GM18861 (cell line): ENCODE data around the gene EYS.
"Not testable (repeated sequence)": the region's sequence is repeated elsewhere in the genome, so short reads cannot be mapped to it uniquely, and the experiment has no call there.

ENCODE experiments used
- ATAC-seq: cut with Tn5 transposase; IDR thresholded peaks from one replicate; pipeline ENCODE4 v1.9.1; 2021; ENCODE audit not compliant: unreplicated experiment

EYS gene

DNA sequence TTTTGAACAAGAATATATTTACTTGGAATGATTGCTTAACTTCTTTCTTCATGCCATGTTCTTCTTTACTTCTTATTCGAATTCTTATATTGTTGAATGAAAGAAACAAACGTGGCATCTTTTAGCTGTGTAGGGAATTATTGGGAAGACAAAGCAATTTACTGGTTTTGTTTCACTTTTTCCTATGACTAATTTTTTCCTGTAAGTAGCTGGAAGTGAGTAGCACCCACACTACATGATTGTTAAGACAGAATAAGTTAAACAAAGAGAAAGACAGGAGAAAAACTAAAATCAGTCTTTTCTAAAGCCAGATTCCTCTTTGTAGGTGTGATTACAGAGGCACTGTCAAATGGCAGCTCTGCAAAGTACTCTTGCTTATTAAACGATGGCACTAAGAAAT lies 593.4 kb downstream of the EYS start:
- no peak for ATAC-seq

DNA sequence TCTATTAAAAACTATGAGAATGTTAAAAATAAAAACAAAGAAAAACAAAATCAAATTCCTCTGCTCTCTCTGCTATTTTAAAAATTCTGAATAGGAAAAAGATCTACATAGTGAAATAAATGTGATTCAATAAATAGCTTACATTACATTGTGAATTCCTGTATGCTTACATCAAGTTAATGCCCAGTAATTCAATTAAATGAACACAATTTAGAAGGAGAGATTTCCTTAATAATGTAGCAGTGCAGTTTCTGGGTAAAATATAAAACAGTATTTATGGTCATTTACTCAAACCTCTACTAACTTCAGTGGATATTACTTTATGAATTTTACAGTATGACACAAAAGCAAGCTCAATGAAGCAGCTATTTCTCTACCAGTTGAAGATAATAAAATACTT lies 594.6 kb downstream of the EYS start:
- ATAC-seq, result no peak

DNA sequence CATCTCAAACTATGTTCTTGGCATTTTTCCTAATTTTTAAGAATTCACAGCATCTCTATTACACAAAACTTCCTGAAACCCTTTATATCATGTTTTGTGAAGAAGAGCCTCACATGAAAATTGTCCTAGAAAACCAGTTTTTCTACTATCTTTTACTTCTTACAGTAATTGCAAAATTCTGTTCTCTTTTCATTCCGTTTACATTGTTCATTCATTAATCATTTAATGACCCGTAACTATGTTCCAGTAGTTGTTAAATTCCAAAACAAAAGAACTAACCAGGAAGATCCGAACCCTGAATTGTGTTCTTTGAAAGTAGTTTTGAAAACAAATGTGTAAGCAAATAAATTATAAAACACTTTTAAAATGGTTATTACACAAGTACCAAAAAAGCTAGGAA lies 597.0 kb downstream of the EYS start:
- ATAC-seq, result no peak

DNA sequence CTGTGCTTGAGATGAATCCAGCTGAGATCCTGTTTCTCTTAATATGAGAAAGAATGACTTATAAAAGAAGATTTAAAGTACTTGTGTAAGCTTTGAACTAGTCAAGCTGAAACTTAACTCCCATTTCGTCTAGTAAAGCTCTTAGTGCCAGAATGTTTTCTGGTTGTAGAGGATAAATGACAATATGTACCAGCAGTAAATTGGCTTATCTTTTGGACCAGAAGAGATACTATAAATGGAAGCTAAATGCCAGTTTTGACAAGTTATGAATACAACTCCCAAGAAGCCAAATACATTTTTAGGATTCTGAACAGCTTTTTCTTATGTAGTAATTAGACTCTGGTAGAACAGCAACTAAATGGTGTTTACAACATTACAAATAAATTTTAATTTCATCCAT lies 608.7 kb downstream of the EYS start:
- no peak for ATAC-seq

DNA sequence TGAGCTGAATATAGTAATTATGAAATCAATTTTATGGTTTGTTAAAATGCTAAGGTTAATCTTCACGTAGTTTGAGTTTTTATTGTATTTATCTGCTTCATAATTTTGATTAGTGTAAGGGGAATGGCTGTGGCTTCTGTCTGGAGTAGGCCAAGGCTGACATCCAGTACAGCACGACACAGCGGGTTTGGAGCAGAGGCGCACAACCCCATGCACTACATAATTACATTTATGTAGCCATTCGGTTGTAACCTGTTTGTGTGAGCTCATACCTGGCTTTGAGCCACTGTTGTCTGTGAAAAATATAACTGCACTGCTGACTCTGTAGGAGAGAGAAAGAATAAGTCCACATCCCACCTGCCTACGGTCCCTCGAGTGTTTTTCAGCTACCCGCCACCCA lies 615.5 kb downstream of the EYS start:
- ATAC-seq, result no peak

DNA sequence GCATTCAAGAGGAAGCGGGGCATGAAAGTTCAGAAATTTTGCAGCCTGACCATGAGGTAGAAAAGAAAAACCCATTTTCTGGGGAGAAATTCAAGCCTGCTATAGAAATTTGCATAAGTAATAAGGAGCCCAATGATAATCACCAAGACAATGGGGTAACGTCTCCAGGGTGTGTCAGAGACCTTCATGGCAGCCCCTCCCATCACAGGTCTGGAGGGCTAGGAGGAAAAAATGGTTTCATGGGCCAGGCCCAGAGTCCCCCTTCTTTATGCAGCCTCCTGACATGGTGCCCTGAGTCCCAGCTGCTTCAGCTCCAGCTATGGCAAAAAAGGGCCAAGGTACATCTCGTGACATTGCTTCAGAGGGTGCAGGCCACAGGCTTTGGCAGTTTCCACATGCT lies 618.5 kb downstream of the EYS start:
- ATAC-seq, result no peak

DNA sequence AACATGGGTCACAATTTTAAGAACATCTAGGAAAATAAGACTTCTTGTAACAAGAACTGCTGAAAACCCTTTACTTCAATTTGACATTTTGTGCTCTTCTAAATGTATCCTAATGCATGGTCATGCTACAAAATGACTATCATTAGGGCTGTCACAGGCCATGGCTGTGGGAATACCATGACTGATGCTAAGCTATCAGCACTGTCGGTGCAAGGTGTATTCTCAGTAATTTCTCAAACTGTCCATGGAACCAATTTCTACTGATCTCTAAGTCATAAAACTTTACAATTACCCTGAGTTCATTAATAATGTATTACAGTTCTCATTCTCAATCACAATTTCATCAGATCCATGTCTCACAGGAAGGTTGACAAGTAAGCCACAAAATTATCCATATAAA lies 625.3 kb downstream of the EYS start:
- no peak for ATAC-seq

DNA sequence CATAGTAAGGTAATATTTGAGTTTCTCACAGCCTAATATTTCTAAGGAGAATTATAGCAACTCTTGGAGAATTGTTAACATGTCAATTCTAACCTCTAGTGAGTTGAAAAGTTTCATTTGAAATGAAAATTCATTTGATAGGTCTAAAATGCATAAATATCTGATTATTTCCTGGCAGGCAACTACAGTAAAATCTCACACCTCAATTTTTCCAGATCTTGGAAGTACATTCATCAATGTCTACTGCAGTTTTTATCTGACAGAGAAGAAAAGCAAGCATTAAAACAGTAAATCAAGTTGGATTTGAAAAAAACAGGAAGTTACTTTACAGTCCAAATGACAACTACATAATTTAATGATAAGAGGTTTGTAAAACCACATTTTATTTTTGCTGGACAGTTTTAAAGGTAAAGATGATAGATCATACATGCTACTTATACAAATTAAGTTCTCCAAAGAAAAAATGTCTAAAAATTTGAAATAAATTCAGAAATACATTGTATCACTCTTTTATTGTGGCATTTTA lies 631.3 kb downstream of the EYS start:
- no peak for ATAC-seq

DNA sequence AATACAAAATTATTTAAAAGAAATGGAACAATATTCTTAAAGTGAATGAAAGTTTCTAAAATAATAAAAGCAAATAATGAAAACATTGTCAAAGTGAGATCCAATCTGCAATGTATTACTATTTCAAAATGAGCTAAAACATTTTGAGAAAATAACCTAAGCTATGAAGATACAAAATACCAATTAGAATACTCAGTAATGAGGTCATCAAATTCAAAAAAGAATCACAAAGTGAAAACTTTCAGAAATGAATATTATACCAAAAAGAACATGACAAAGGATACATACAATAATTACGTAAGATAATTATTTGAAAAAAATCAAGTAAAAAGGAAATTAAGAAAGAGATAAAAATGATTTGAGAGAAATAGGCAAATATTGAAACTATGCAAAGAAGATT lies 634.5 kb downstream of the EYS start:
- ATAC-seq, result no peak

DNA sequence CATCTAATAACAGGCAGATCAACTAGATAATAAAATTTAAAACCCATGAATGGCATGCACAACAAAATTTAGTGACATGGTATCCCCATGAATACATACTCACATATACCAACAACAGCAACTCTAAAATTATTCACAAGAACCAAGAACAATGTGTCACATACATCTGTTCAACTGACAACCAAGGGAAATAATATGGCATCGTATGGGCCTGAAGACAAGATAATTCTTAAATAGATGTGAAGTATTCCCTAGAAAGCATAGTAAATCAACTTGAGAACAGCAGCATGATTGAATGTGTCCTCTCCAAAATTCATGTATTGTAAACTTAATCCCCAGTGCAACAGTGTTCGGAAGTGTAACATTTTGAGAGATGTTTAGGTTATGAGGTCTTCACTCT lies 635.5 kb downstream of the EYS start:
- ATAC-seq, result no peak

DNA sequence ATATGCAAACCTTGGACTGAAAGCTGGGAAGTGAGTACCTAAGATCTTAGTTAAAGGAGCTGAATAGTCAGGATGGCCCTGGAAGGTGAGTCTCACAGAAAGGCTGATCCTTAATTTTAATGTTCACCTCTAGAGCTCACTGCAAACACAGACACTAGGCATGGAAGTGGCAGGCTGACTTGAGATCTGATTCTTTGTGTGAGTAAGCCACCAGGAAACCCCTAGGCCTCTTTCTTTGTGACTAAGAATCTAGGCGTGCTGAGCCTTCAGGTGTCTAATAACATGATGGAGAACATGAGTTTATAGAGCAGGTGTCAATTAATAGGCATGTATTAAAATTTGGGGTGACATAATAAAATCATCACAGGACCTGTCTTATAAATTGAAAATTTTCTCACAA lies 642.2 kb downstream of the EYS start:
- no peak for ATAC-seq

DNA sequence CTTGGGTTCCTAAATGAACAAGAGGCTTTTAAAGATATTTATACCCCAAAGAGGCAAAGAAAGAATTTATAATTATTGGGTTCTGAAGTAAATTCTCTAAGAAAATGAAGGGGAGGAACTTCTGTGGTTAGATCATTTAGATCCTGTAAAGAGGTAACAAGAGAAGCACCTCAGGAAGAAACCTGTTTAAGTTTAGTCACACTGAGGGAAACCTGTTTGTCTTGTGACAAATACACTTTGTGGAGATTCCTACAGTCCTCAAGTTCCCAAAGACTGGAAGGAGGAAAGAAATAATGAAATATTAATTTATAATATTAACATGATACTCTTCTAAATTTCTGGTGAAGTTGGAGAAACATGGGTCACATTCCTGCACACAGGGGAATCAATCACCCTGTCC lies 647.5 kb downstream of the EYS start:
- ATAC-seq, result no peak

DNA sequence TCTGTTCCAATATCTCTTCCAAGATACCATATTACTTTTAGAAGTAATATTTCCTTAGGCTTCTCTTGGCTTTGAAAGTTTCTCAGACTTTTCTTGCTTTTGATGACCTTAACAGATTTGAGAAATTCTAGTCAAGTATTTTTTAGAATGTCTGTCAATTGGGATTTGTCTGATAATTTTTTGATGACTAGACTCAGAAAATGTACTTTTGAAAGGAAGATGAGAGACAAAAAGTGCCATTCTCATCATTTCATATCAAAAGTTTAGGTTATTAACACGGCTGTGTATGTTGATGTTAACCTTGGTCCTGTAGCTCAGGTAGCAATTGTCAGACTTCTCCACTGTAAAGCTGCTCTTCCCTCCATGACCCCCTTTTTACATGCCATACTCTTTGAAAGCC lies 651.5 kb downstream of the EYS start:
- no peak for ATAC-seq

DNA sequence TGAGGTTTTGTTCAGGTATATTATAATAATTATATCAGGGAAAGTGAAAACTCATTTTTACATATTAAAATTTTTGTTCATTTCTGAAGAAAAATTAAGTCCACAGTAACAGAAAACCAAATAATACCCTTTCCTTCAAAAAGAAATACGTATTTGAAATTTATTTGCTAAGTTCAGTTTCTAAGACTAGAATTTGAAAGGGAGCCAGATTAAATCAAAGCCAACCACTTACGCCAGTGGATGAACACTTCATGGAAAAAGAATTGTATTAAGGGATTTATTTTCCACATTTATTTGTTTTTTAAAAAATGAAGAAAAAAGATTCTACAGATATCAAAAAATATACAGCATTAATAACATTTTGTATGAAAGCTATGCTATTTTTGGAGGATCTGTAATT lies 654.4 kb downstream of the EYS start:
- no peak for ATAC-seq

DNA sequence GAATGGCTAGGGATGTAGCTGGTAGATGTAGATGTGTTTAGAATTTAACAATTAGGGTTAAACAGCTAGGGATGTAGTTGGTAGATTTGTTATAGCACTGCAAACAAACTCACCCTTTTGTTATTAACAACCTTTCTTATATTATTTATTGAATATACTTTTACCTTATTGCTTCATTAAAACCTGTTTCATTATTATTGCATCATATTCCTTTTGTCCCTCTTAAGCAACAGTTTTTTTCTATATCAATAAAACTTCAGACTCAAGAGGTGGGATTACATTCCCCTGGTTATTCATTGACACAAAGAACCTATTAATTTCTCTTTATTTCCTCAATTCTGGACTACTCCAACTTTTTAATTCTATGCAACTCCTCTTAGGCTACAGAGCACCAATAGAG lies 661.2 kb downstream of the EYS start:
- ATAC-seq, result no peak

DNA sequence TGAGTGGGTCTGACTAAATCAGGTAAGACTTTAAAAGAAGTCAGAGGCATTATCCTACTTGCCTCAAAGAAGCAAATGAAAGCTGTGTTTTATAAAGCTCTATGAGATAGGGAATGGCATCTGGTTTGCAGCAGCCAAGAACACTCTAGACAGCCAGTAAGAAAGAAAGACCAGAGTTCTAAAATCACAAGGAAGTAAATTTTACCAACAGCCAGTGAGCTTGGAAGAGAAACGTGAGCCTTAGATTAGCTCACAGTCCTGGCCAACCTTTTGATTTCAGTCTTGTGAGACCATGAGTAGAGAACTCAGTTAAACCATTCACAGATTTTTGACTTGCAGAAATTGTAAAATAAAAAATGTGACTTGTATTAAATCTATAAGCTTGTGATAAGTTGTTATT lies 693.0 kb downstream of the EYS start:
- no peak for ATAC-seq

DNA sequence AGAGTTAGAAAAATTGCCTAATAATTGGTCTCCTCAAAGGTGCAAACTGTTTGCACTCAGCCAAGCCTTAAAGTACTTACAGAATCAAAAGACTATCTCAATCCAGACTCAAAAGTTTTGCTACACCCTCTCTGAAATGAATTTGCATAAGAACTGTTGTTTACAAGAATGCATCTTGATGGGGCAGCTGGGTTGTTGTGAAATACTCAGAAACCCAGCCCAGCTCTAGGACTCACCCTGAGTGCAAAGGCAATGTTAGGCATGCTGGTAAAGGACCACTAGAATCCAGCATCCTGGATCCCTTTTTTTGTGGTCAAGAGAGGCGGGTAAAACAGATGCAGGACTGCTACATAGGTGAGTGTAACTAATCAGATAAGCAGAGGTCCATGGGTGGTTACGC lies 700.2 kb downstream of the EYS start:
- ATAC-seq, result no peak

DNA sequence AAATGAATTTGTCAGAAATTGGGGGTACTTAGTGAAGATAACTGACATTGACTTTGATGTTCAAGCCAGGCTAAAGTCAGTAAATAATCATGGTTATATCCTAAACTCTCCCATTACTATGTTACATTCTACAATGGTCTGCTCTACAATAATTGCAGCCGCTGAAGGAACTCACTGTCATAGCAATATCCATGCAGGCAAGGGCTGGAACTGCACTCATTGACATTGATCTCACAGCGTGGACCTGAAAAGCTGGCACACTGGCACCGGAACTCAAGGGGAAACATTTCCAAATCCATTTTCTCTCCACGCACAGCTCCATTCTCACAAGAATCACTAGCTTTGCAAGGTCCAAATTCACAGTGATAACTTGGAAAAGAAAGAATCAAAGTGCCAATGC lies 702.7 kb downstream of the EYS start:
- no peak for ATAC-seq

DNA sequence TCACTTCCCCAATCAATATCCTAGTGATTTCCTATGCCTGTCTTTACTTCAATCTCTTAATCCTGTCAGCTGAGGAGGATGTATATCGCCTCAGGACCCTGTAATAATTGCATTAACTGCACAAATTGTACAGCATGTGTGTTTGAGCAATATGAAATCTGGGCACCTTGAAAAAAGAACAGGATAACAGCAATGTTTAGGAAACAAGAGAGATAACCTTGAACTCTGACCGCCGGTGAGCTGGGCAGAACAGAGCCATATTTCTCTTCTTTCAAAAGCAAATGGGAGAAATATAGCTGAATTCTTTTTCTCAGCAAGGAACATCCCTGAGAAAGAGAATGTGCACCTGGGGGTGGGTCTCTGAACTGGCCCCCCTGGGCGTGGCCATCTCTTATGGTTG lies 704.1 kb downstream of the EYS start:
- ATAC-seq, result not testable (repeated sequence)

DNA sequence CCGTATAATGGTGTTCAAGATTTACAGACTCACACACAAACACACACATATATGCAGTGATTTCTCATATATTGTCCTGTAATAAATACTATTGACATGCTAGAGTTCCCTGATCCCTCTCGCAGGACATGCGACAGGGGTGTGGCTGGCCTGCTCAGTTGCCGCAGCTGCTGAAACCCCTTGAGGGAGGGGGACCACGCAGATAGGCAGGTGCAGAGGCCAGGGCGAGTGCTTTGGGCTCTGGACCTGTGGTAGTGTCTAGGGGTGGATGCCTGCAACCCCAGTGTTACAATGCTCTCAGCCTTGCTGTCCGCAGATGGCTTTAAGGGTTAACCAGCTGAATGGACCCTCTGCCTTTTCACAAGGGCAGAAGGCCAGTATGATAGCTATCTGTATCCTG lies 706.2 kb downstream of the EYS start:
- no peak for ATAC-seq

DNA sequence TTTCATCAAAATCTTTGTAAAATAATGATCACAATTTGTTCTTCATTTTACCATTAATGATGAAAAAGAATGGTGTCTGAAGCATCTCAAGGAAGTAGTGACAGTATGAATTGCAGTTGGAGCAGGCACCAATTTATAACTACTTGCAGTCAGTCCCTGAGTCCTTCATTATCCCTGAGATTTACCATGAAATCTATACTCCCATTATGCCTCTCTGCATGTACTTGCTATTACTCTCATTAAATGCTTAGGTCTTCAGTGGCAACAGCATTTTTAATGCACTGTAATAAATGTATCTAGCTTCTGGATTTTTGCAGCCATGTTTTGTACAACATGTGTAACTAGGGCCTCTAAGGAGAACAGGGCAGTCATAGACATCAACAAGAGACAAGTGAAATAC lies 708.8 kb downstream of the EYS start:
- ATAC-seq, result no peak

DNA sequence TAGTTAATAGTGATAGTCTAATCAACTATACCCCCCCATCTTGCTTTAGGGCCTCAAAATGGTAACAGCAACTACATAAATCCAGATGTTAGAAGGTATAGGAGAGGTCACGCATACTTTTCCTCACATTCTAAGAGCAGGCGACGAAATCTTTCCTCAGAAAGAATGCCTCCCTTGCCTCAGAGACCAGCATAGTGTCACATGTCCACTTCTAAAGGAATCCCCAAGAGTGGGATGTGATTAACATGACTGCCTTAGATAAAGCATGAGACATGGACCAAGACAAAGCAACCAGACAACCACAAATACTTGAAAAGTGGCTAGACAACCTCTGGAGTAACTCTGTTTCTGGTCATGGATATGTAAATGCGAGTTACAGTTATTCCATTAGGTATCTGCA lies 710.7 kb downstream of the EYS start:
- no peak for ATAC-seq

DNA sequence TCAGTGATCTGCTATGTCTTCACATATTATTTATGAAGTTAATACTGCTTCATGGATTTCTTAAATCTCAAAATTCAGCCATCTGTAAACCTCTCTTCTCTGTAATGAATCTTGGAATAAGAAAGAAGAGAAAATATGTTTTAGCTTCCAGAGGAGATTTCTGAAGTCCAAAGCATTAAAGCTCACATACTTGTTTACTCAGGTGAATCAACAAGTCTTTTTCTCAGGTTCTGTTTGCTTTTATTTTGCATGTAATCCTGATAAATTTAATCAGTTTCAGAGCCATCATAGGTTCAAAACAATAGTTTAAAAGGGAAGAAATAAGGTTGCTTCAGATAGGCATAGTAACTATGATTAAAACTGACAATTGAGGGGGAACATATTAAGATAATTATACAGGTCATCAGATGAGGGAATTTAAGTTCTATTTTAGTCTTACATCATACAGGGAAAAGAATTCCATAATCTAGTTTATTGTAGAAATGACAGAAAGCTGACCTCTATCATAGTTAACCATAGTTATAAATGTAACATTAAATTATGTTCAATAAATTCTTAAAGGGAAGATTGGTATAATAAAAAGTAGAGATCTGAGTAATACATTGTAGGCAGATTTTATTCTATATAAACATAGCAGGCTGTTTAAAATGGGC lies 716.2 kb downstream of the EYS start:
- no peak for ATAC-seq

DNA sequence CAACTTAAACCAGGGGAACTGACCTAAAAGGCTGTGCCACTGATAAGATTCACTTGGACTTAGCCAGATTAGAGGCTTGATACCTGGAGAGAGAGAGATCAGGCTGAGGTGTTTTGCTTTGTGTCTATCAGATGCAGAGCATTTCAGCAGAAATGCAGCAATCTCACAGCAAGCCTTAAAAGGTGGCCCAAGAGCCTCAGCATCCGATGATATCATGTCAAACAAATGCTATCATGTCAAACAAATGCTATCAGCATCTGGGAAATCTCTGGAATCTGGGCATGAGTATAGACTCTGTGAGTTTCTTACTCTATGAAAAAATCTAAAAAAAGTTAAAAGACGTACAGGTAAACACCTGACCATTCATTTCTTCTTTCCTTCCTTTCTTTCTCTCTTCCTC lies 718.9 kb downstream of the EYS start:
- no peak for ATAC-seq
